Activated T-cell treated with anti-CD3 and anti-CD28 coated beads, Interleukin-2, amount 50 U/mL, for 48 hours (primary cell): ENCODE results near the gene PRELP.
"Not testable (repeated sequence)": the region's sequence is repeated elsewhere in the genome, so short reads cannot be mapped to it uniquely, and the experiment has no call there.

Source experiments
- DNase-seq, 2 experiments: peaks; one replicate each; pipeline ENCODE4 v3.0.0-alpha.2; 2020

The PRELP gene

GRCh38 chr1:203475012-203475981, at the start of gene PRELP:
Gene PRELP (plus strand): TSS chr1:203475806. CDS start chr1:203483185, 7,379 bp downstream.
- no peak for DNase-seq

- DNase-seq = no peak
Observed at GRCh38 chr1:203426366-203426765, 49.2 kb upstream of the PRELP start.

GRCh38 chr1:203426870-203427269, 48.7 kb upstream of the PRELP start:
- DNase-seq = no peak

- no peak for DNase-seq
Observed at GRCh38 chr1:203427451-203427850, 48.2 kb upstream of the PRELP start.

- no peak for DNase-seq
Observed at GRCh38 chr1:203428981-203429599, 46.5 kb upstream of the PRELP start.

GRCh38 chr1:203435615-203436014, 40.0 kb upstream of the PRELP start:
- no peak for DNase-seq

GRCh38 chr1:203437696-203438315, 37.8 kb upstream of the PRELP start:
- no peak for DNase-seq

GRCh38 chr1:203439131-203439730, 36.4 kb upstream of the PRELP start:
- DNase-seq = no peak

- no peak for DNase-seq
Observed at GRCh38 chr1:203440771-203441170, 34.8 kb upstream of the PRELP start.

GRCh38 chr1:203441766-203442165, 33.8 kb upstream of the PRELP start:
- no peak for DNase-seq

GRCh38 chr1:203442821-203443220, 32.8 kb upstream of the PRELP start:
- DNase-seq = no peak

GRCh38 chr1:203443296-203443695, 32.3 kb upstream of the PRELP start:
- DNase-seq = no peak

- DNase-seq = no peak
Observed at GRCh38 chr1:203444171-203444576, 31.4 kb upstream of the PRELP start.

- DNase-seq = no peak
Observed at GRCh38 chr1:203447151-203447550, 28.5 kb upstream of the PRELP start.

GRCh38 chr1:203447598-203447997, 28.0 kb upstream of the PRELP start:
- DNase-seq = not testable (repeated sequence)

- no peak for DNase-seq
Observed at GRCh38 chr1:203448521-203449061, 27.0 kb upstream of the PRELP start.

GRCh38 chr1:203450001-203450400, 25.6 kb upstream of the PRELP start:
- DNase-seq = no peak

GRCh38 chr1:203450479-203451149, 25.0 kb upstream of the PRELP start:
- no peak for DNase-seq

GRCh38 chr1:203451836-203452784, 23.5 kb upstream of the PRELP start:
- DNase-seq = no peak

- no peak for DNase-seq
Observed at GRCh38 chr1:203453016-203453415, 22.6 kb upstream of the PRELP start.

- no peak for DNase-seq
Observed at GRCh38 chr1:203453616-203454015, 22.0 kb upstream of the PRELP start.
